ENCODE data around the gene KIAA0040.

Gene KIAA0040

DNA sequence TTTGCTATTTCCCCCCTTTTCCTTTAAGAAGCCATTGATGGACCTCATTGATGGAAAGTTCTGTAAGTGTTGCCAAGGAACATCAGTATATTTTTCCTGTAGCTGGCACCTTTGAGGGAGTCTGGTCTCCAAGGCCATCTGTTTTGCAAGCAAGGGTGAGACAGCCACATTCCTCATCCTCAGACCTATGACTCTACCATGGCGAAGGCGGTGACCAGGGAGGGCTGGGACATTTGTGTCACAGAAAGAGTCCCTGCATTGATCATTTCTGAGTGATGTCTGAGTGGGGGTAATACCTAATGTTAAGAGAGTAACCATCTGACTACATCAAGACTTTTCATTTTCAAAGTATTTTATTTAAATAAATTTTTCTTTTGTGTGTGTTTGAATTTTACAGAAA is 35.4 kb downstream of the KIAA0040 start:
- no peak overlapping the region for H3K4me3 ChIP-seq (ENCODE audit: control insufficient read depth, low read depth, low read length)
- DNase-seq (ENCODE audit: low read depth): no peak
- TF ChIP-seq, protein P1, sequence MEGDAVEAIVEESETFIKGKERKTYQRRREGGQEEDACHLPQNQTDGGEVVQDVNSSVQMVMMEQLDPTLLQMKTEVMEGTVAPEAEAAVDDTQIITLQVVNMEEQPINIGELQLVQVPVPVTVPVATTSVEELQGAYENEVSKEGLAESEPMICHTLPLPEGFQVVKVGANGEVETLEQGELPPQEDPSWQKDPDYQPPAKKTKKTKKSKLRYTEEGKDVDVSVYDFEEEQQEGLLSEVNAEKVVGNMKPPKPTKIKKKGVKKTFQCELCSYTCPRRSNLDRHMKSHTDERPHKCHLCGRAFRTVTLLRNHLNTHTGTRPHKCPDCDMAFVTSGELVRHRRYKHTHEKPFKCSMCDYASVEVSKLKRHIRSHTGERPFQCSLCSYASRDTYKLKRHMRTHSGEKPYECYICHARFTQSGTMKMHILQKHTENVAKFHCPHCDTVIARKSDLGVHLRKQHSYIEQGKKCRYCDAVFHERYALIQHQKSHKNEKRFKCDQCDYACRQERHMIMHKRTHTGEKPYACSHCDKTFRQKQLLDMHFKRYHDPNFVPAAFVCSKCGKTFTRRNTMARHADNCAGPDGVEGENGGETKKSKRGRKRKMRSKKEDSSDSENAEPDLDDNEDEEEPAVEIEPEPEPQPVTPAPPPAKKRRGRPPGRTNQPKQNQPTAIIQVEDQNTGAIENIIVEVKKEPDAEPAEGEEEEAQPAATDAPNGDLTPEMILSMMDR (conservative IDR thresholded peaks at IDR 0.05; ENCODE audit: control insufficient read depth, insufficient read depth, low read depth, low read length): no peak

DNA sequence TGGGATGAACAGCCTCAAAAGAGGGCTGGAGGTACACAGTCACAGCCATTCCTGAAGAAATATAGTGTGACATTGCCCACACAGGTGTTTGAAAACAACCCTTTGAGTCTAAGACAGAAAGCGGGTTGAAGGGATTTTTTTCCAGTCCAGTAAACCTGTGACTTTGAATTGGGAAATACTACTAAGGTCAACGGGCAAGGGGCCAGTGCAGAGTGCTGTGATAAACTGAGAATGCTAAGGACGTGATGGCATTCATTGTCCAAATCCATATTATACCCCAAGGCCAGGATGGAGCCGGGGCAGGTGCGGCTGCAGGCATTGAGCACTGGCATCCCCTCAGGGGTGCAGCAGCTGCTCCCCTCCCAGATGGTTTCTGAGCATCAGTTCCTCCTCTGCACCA is 36.6 kb downstream of the KIAA0040 start:
- TF ChIP-seq, protein P1 (conservative IDR thresholded peaks at IDR 0.05; ENCODE audit: control insufficient read depth, insufficient read depth, low read depth, low read length): no peak
- no peak for DNase-seq (ENCODE audit: low read depth)
- no peak overlapping the region for H3K4me3 ChIP-seq (ENCODE audit: control insufficient read depth, low read depth, low read length)

DNA sequence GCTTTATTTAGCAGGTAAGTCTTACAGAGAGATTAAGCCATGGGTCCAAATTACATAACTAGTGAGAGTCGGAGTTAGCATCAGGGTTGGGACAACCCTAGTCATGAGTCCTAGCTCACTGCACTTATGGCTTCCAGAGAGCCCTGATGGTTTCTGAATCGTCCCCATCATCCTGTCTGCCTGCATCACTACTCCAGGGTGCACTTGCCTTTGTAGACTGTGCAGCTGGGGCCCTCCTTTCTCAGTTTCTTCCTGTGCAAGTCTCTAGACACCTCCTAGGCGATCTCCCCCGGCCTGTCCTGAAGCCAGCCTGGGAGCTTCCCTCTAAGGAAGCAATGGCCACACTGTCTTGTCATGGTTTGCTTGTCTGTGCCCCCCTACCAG is 37.1 kb downstream of the KIAA0040 start:
- no peak overlapping the region for H3K4me3 ChIP-seq (ENCODE audit: control insufficient read depth, low read depth, low read length)
- no peak for DNase-seq (ENCODE audit: low read depth)
- TF ChIP-seq, protein P1 (conservative IDR thresholded peaks at IDR 0.05; ENCODE audit: control insufficient read depth, insufficient read depth, low read depth, low read length): no peak

DNA sequence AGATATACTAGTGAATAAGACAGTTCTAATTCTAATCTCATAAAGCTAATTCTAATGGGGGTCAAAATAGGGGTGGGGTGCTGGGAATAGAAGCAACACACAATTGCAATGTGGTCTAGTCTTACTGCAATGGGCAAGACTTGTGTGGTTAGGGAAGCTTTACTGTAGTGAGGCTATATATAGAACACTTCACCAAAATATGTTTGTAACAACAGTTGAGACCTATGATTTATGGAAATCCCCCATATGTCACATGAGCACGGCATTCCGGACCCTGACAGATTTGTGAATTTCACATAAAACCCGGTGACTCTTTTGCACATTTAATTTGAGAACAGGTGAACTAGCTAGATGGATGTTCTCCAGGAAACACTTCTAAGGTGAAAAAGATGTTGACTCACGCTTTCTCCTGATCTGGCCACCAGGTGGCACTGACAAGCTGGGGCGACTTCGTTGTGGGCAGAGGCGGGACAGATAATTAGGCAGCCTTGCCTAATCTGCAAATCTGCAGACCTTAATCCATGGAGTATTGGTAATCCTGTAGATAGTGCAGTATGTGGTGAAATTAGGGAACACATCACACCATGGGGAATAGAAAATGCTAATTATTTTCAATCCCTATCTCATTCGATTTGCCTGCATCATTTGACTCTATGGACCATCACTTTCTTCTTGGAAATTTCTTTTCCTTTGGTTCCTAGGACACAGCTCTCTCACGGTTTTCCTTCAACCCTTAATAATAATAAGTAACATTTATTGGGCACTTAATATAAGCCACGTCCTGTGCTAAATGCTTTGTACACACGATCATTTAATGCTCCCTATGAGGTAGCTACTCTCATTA is 37.7 kb downstream of the KIAA0040 start:
- no peak overlapping the region for H3K4me3 ChIP-seq (ENCODE audit: control insufficient read depth, low read depth, low read length)
- peak; percentile 56 for DNase-seq (ENCODE audit: low read depth)
- TF ChIP-seq, protein P1 (conservative IDR thresholded peaks at IDR 0.05; ENCODE audit: control insufficient read depth, insufficient read depth, low read depth, low read length): peak; percentile 87

DNA sequence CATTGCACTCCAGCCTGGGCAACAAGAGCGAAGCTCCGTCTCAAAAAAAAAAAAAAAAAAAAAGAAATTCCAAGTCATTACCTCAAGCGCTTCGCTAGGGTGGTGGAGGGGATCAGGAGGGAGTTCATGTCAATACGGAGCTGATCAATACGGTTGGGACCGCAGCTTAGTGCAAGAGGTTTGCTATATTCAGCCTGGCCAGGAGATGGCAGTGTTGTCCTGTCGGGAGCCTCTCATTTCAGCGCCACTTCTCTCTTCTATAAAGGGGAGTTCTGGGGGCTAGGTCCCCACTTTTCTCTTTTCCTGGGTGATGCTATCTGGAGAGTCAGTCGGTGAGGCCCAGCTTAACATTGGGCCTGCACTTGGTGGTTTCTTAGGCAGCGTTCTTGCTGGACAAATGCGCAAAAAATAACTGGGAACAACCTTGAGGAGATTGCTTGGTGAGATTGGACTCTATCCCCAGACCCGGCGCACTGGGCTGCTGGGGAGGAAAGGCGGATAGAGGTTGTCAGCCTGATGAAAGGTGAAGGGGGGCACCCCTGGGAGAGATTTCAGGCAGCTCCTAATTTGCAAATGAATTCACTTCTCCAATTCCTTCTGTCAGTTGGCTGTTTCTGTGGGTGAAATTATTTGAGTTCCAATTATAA is 40.4 kb downstream of the KIAA0040 start:
- TF ChIP-seq, protein P1 (conservative IDR thresholded peaks at IDR 0.05; ENCODE audit: control insufficient read depth, insufficient read depth, low read depth, low read length): peak; percentile 90
- peak; percentile 34 for DNase-seq (ENCODE audit: low read depth)

DNA sequence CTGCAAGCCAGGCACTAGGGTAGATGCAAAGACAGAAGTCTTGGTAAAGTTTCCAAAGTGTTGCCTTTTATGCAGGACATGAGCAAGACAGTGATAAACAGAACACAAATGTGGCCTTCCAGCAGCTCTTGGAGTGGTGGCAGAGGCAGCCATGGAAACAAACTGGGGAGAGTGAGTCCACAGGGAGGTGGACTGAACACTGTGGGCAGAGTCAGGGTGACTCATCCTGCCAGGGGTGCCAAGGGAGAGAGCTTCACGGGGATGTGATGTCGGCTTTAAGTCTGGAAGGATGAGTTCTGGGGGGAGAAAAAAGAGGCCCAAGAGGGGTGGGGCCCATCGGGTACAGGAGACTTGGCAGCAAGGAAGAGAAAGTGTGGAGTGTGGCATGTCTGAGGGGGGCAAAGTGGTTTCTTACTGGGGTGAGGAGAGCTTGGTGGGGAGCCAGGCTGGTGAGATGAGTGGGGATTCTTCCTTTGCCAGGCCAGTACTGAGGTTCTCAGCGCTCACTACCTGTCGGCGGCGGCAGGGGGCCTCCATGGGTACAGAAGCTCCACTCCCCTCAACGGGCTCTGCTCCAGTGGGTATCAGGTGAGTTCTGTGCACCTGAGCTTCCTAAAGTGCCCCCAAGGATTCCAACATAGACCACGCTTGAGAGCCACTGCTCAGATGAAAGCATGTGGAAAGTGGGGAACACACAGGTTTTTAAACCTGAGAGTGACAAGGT is 41.8 kb downstream of the KIAA0040 start:
- TF ChIP-seq, protein P1 (conservative IDR thresholded peaks at IDR 0.05; ENCODE audit: control insufficient read depth, insufficient read depth, low read depth, low read length): no peak
- DNase-seq (ENCODE audit: low read depth): peak; percentile 31
- H3K4me3 ChIP-seq (ENCODE audit: control insufficient read depth, low read depth, low read length): no peak overlapping the region

More for the DNA sequence above, 40.4 kb downstream of the KIAA0040 start:
- H3K4me3 ChIP-seq (ENCODE audit: control insufficient read depth, low read depth, low read length): no peak overlapping the region

Data from fibroblast of mammary gland (primary cell).